HepG2 (cell line): ENCODE measurements around the gene CDH13.

Experiments used
- BRD4 ChIP-seq: sonication (generic); formaldehyde crosslinking; IDR thresholded peaks from 2 replicates; pipeline ENCODE4 v1.4.0; 2020; ENCODE audit warnings: missing genetic modification reagents
- CHD4 ChIP-seq: fragments of 200-600 bp; sonication (generic); IDR thresholded peaks from 2 replicates; pipeline ENCODE4 v1.7.0; 2017; ENCODE audit warnings: mild to moderate bottlenecking, low read length, borderline replicate concordance
- JUND ChIP-seq: sonication (generic); formaldehyde crosslinking; IDR thresholded peaks from 2 replicates; pipeline ENCODE4 v1.8.0; 2022; ENCODE audit warnings: mild to moderate bottlenecking, missing genetic modification reagents
- TF ChIP-seq, protein P1 (sequence below): sonication (generic); formaldehyde crosslinking; conservative IDR thresholded peaks from 2 replicates; pipeline ENCODE4 v1.4.0; 2020; ENCODE audit warnings: missing genetic modification reagents

DNA sequence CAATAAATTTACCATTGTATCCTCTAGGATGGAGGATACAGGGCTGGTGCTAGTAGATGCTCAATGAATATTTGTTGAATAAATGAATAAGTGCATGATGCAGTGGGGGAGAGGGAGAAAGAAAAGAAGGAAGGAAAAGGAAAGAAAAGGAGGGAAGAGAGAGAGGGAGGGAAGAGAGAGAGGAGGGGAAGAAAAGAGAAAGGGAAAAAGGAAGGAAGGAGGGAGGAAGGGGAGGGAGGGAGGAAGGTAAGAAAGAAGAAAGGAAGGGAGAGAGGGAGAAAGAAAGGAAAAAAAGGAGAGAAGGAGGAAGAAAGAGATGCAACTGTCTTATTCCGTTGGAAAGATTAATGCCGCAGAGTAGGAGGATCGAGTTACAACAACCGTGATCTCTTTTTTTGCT lies 1211.4 kb downstream of the CDH13 start:
- TF ChIP-seq, protein P1, sequence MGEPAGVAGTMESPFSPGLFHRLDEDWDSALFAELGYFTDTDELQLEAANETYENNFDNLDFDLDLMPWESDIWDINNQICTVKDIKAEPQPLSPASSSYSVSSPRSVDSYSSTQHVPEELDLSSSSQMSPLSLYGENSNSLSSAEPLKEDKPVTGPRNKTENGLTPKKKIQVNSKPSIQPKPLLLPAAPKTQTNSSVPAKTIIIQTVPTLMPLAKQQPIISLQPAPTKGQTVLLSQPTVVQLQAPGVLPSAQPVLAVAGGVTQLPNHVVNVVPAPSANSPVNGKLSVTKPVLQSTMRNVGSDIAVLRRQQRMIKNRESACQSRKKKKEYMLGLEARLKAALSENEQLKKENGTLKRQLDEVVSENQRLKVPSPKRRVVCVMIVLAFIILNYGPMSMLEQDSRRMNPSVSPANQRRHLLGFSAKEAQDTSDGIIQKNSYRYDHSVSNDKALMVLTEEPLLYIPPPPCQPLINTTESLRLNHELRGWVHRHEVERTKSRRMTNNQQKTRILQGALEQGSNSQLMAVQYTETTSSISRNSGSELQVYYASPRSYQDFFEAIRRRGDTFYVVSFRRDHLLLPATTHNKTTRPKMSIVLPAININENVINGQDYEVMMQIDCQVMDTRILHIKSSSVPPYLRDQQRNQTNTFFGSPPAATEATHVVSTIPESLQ (CRISPR knock-in tag), result no peak
- TF ChIP-seq CHD4, result no peak
- no peak for TF ChIP-seq BRD4 (CRISPR knock-in tag)
- TF ChIP-seq JUND (CRISPR knock-in tag), result no peak
